HG02943 (cell line): Measurements from ENCODE around the gene DOCK1.

ENCODE experiments used
- ATAC-seq: cut with Tn5 transposase; IDR thresholded peaks from one replicate; pipeline ENCODE4 v1.9.1; 2021; ENCODE audit warnings: mild to moderate bottlenecking, low read depth, moderate library complexity; ENCODE audit not compliant: unreplicated experiment

DOCK1 gene

GRCh38 chr10:127154831-127155620 is 249.8 kb downstream of the DOCK1 start:
- no peak for ATAC-seq

- ATAC-seq = no peak
Measured at GRCh38 chr10:127157089-127157488, 251.9 kb downstream of the DOCK1 start.

- ATAC-seq = no peak
Measured at GRCh38 chr10:127157506-127158200, 252.4 kb downstream of the DOCK1 start.

- no peak for ATAC-seq
Measured at GRCh38 chr10:127158662-127159061, 253.4 kb downstream of the DOCK1 start.

- no peak for ATAC-seq
Measured at GRCh38 chr10:127159648-127160245, 254.5 kb downstream of the DOCK1 start.

GRCh38 chr10:127161482-127161881 is 256.3 kb downstream of the DOCK1 start:
- ATAC-seq = no peak

GRCh38 chr10:127162841-127163240 is 257.6 kb downstream of the DOCK1 start:
- ATAC-seq = no peak

GRCh38 chr10:127168261-127168660 is 263.0 kb downstream of the DOCK1 start:
- no peak for ATAC-seq

- ATAC-seq = no peak
Measured at GRCh38 chr10:127174866-127175265, 269.6 kb downstream of the DOCK1 start.

- no peak for ATAC-seq
Measured at GRCh38 chr10:127175357-127176110, 270.3 kb downstream of the DOCK1 start.

GRCh38 chr10:127176649-127177048 is 271.4 kb downstream of the DOCK1 start:
- ATAC-seq = no peak

GRCh38 chr10:127179612-127180250 is 274.5 kb downstream of the DOCK1 start:
- no peak for ATAC-seq

- ATAC-seq = no peak
Measured at GRCh38 chr10:127182161-127182560, 276.9 kb downstream of the DOCK1 start.

GRCh38 chr10:127184582-127184981 is 279.4 kb downstream of the DOCK1 start:
- ATAC-seq = no peak

GRCh38 chr10:127186813-127187212 is 281.6 kb downstream of the DOCK1 start:
- ATAC-seq = no peak

GRCh38 chr10:127189226-127189625 is 284.0 kb downstream of the DOCK1 start:
- ATAC-seq = no peak

GRCh38 chr10:127190427-127190826 is 285.2 kb downstream of the DOCK1 start:
- no peak for ATAC-seq

GRCh38 chr10:127193125-127193524 is 287.9 kb downstream of the DOCK1 start:
- no peak for ATAC-seq

- no peak for ATAC-seq
Measured at GRCh38 chr10:127194111-127194510, 288.9 kb downstream of the DOCK1 start.

- ATAC-seq = no peak
Measured at GRCh38 chr10:127194599-127194998, 289.4 kb downstream of the DOCK1 start.
